Endothelial cell (in vitro differentiated cells): ENCODE data around the gene BCL7A. TPM values are rescaled to one million over a fixed set of nuclear protein-coding genes. Genes with fewer than 3 reads are reported as not detected.

ENCODE experiments used
- DNase-seq: peaks from one replicate; pipeline ENCODE4 v3.0.0; 2021; ENCODE audit warnings: low spot score
- H3K27ac Mint-ChIP-seq: one replicate; pipeline ENCODE4 v1.8.0; 2021; ENCODE audit warnings: mixed read lengths, inconsistent platforms; ENCODE audit not compliant: unreplicated experiment
- H3K27me3 Mint-ChIP-seq: one replicate; pipeline ENCODE4 v1.8.0; 2021; ENCODE audit warnings: mild to moderate bottlenecking, moderate library complexity, mixed read lengths, inconsistent platforms; ENCODE audit not compliant: unreplicated experiment
- H3K36me3 Mint-ChIP-seq: one replicate; pipeline ENCODE4 v1.8.0; 2021; ENCODE audit warnings: mild to moderate bottlenecking, low read depth, mixed read lengths, inconsistent platforms; ENCODE audit not compliant: unreplicated experiment
- H3K4me1 Mint-ChIP-seq: one replicate; pipeline ENCODE4 v1.8.0; 2021; ENCODE audit warnings: mild to moderate bottlenecking, mixed read lengths, inconsistent platforms; ENCODE audit not compliant: unreplicated experiment
- H3K4me3 Mint-ChIP-seq: one replicate; pipeline ENCODE4 v1.8.0; 2021; ENCODE audit warnings: mild to moderate bottlenecking, mixed read lengths, inconsistent platforms; ENCODE audit not compliant: unreplicated experiment
- H3K9me3 Mint-ChIP-seq: one replicate; pipeline ENCODE4 v1.8.0; 2021; ENCODE audit warnings: mixed read lengths, inconsistent platforms; ENCODE audit not compliant: unreplicated experiment
- CTCF ChIP-seq: fragments of 200-600 bp; sonication (generic); IDR thresholded peaks from one replicate; pipeline ENCODE4 v1.5.0; 2021; ENCODE audit warnings: antibody characterized with exemption; ENCODE audit not compliant: unreplicated experiment
- total RNA-seq: library from RNA; stranded (reverse); fragmentation: NEBNext Ultra II Directional; extraction: Animal tissue kit (Norgen Biotek cat#: 25700); gene quantifications from one replicate; pipeline ENCODE4 v1.2.1, GENCODE V29; 2021; ENCODE audit not compliant: unreplicated experiment

The BCL7A gene
- total RNA-seq, 1 donor from 2014 or later, result 6.2 TPM

- Mint-ChIP-seq H3K36me3 (peaks cover 19% of the 10 kb centered on the region), H3K9me3 (no peaks in the 10 kb centered on the region), H3K27ac (no peak overlapping the region), H3K4me3 (no peak overlapping the region), H3K27me3 (peaks cover 4% of the 10 kb centered on the region), H3K4me1 (no peaks in the 10 kb centered on the region)
- no peak for TF ChIP-seq CTCF
- DNase-seq, result no peak
Observed at GRCh38 chr12:122042910-122043309, 21.2 kb downstream of the BCL7A start.

- Mint-ChIP-seq H3K27me3 (peaks cover 4% of the 10 kb centered on the region), H3K36me3 (peaks cover 19% of the 10 kb centered on the region), H3K27ac (no peak overlapping the region), H3K4me3 (no peak overlapping the region), H3K4me1 (no peaks in the 10 kb centered on the region), H3K9me3 (no peaks in the 10 kb centered on the region)
- TF ChIP-seq CTCF, result no peak
- no peak for DNase-seq
Observed at GRCh38 chr12:122043476-122043875, 21.8 kb downstream of the BCL7A start.

GRCh38 chr12:122045262-122045661 is 23.6 kb downstream of the BCL7A start:
- Mint-ChIP-seq H3K9me3 (no peaks in the 10 kb centered on the region), H3K27ac (peak overlapping the region; percentile 30), H3K4me1 (no peaks in the 10 kb centered on the region), H3K27me3 (peaks cover 7% of the 10 kb centered on the region), H3K4me3 (peak overlapping the region; percentile 60), H3K36me3 (peaks cover 19% of the 10 kb centered on the region)
- no peak for TF ChIP-seq CTCF
- no peak for DNase-seq

- Mint-ChIP-seq H3K36me3 (peaks cover 19% of the 10 kb centered on the region), H3K4me1 (no peaks in the 10 kb centered on the region), H3K4me3 (peak overlapping the region; percentile 59), H3K9me3 (no peaks in the 10 kb centered on the region), H3K27me3 (peaks cover 7% of the 10 kb centered on the region), H3K27ac (no peak overlapping the region)
- no peak for DNase-seq
- no peak for TF ChIP-seq CTCF
Observed at GRCh38 chr12:122046145-122046544, 24.5 kb downstream of the BCL7A start.

GRCh38 chr12:122048151-122048550 is 26.5 kb downstream of the BCL7A start:
- Mint-ChIP-seq H3K36me3 (peaks cover 19% of the 10 kb centered on the region), H3K27ac (no peak overlapping the region), H3K27me3 (peaks cover 7% of the 10 kb centered on the region), H3K9me3 (no peaks in the 10 kb centered on the region), H3K4me1 (no peaks in the 10 kb centered on the region), H3K4me3 (no peak overlapping the region)
- DNase-seq, result no peak
- TF ChIP-seq CTCF, result no peak
